Pericardium fibroblast (primary cell): Measurements from ENCODE around the gene KCTD2. TPM values are rescaled to one million over a fixed set of nuclear protein-coding genes. Genes with fewer than 3 reads are reported as not detected.

Experiments
- total RNA-seq: library from RNA; depleted of rRNA; stranded (reverse); fragments of >200 nt; gene quantifications from 2 replicates; pipeline ENCODE4 v1.2.3, GENCODE V29; 2015

Gene KCTD2, protein sequence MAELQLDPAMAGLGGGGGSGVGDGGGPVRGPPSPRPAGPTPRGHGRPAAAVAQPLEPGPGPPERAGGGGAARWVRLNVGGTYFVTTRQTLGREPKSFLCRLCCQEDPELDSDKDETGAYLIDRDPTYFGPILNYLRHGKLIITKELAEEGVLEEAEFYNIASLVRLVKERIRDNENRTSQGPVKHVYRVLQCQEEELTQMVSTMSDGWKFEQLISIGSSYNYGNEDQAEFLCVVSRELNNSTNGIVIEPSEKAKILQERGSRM
- 13.0 and 20.0 TPM in 2 replicates for total RNA-seq

DNA sequence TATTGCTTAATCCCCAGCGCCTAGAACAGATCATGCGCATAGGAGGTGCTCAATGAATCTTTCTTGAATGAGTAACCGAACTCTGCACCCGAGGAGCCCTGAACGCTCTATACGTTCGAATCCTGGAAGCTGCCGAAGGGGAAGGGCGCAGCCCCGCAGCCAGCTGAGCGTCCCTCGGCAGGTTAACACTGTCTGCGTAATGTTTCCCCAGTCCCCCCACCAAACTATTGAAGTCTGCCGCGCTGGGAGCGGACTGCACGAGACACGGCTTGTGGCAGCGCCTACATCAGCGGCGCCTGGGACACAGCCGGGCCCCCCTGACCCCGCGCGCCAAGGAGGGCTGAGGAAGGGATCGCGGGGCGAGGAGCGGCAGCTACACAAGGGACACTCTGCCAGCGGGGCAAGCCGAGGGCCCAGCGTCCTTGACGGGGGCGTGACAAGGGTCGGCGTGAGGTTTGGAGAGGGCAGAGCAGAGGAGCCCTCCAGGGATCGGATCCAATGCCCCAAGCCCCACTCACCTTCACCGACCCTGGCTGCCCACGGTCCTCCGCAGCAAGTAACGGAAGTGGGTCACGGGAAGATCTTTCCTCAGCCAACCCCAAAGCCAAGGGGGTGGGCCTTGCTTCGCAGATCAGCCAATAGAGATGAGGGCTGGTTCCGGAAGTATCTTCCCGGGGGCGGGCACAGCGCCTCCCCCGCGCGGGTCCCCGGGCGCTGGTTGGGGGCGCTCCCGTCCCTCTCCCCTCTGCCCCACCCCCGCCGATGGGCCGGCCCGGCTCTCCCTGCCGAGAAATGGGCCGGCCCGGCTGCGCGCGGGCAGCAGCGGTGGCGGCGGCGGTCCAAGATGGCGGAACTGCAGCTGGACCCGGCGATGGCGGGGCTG lies at the start of gene KCTD2, which contains the start of gene ATP5PD:
Gene KCTD2, plus strand, starts transcription at position 819 of the 883 bp plus-strand sequence. Its CDS starts 26 bp downstream, at position 845.
Gene ATP5PD, minus strand, starts transcription at position 563 of the 883 bp plus-strand sequence. CDS start 4,319 bp downstream, outside the sequence.

GRCh38 chr17:75012346-75013091 lies 34.5 kb upstream of the KCTD2 start, which contains the start of gene MRPL58:
Gene MRPL58 (plus strand): TSS chr17:75012670. CDS start chr17:75012687, 17 bp downstream.

GRCh38 chr17:75087558-75088453 lies 40.8 kb downstream of the KCTD2 start, which contains the start of gene SLC16A5:
Gene SLC16A5 (plus strand): TSS chr17:75087954. CDS start chr17:75093637, 5,683 bp downstream.

GRCh38 chr17:75109407-75110233 lies 62.6 kb downstream of the KCTD2 start, which contains the start of gene ARMC7:
Gene ARMC7 (plus strand): TSS chr17:75109969. CDS start chr17:75110289, 320 bp downstream.

Other genes with a start within 250 kb of the KCTD2 start
- gene GRIN2C, start 187.3 kb upstream of the KCTD2 start, total RNA-seq, result not detected in 2 replicates
- gene FDXR, start 174.2 kb upstream of the KCTD2 start, total RNA-seq, result 13.2 and 25.7 TPM in 2 replicates
- not detected in 2 replicates for gene FADS6, start 153.6 kb upstream of the KCTD2 start, total RNA-seq
- under 0.01 TPM in 1 of 2 replicates, not detected in the other for gene USH1G, start 124.0 kb upstream of the KCTD2 start, total RNA-seq
- not detected in 2 replicates for gene OTOP2, start 123.0 kb upstream of the KCTD2 start, total RNA-seq
- not detected in 2 replicates for gene OTOP3, start 111.3 kb upstream of the KCTD2 start, total RNA-seq
- gene HID1, start 74.5 kb upstream of the KCTD2 start, total RNA-seq, result 5.2 TPM in 1 of 2 replicates, not detected in the other
- gene CDR2L, start 59.6 kb upstream of the KCTD2 start, total RNA-seq, result 20.7 and 23.6 TPM in 2 replicates
- 39.0 and 40.1 TPM in 2 replicates for gene MRPL58, start 34.6 kb upstream of the KCTD2 start, total RNA-seq
- gene ATP5PD, start 256 bp upstream of the KCTD2 start, total RNA-seq, result 216 and 251 TPM in 2 replicates
- 5.0 and 6.0 TPM in 2 replicates for gene SLC16A5, start 40.7 kb downstream of the KCTD2 start, total RNA-seq
- gene ARMC7, start 62.7 kb downstream of the KCTD2 start, total RNA-seq, result 3.0 and 12.7 TPM in 2 replicates
- 90.9 and 108 TPM in 2 replicates for gene NT5C, start 84.5 kb downstream of the KCTD2 start, total RNA-seq
- gene JPT1, start 107.3 kb downstream of the KCTD2 start, total RNA-seq, result 75.4 and 105 TPM in 2 replicates
- 73.5 and 82.2 TPM in 2 replicates for gene SUMO2, start 135.7 kb downstream of the KCTD2 start, total RNA-seq
- 29.6 and 30.1 TPM in 2 replicates for gene NUP85, start 158.5 kb downstream of the KCTD2 start, total RNA-seq
- 12.8 and 15.6 TPM in 2 replicates for gene GGA3, start 214.4 kb downstream of the KCTD2 start, total RNA-seq
- gene MRPS7, start 214.7 kb downstream of the KCTD2 start, total RNA-seq, result 22.6 and 52.7 TPM in 2 replicates
- 6.9 and 7.8 TPM in 2 replicates for gene MIF4GD, start 224.0 kb downstream of the KCTD2 start, total RNA-seq
- gene SLC25A19, start 242.2 kb downstream of the KCTD2 start, total RNA-seq, result 5.0 and 6.4 TPM in 2 replicates